KOPT-K1 (cell line): ENCODE results near the gene NR6A1.
"Not testable (repeated sequence)": the region's sequence is repeated elsewhere in the genome, so short reads cannot be mapped to it uniquely, and the experiment has no call there.

ENCODE experiments used
- H3K27ac ChIP-seq: fragments of 200-600 bp; sonication (generic); 2 replicates; pipeline ENCODE4 v1.5.1; 2016; ENCODE audit warnings: antibody characterized with exemption, mild to moderate bottlenecking, low read depth, low read length; ENCODE audit not compliant: poor library complexity, severe bottlenecking
- H3K36me3 ChIP-seq: fragments of 200-600 bp; sonication (generic); 2 replicates; pipeline ENCODE4 v1.5.1; 2017; ENCODE audit warnings: antibody characterized with exemption, mild to moderate bottlenecking, low read length, moderate library complexity; ENCODE audit not compliant: insufficient read depth
- H3K9me3 ChIP-seq: fragments of 200-600 bp; sonication (generic); 2 replicates; pipeline ENCODE4 v1.5.1; 2017; ENCODE audit warnings: antibody characterized with exemption, low read length, mild to moderate bottlenecking; ENCODE audit not compliant: insufficient read depth, poor library complexity, severe bottlenecking

The NR6A1 gene

GRCh38 chr9:124773473-124774128, 2.5 kb upstream of the NR6A1 start:
- Histone ChIP-seq H3K27ac (no peak overlapping the region), H3K36me3 (no peaks in the 10 kb centered on the region), H3K9me3 (no peaks in the 10 kb centered on the region)

GRCh38 chr9:124772877-124773276, 1.8 kb upstream of the NR6A1 start:
- H3K27ac ChIP-seq, H3K36me3 ChIP-seq, H3K9me3 ChIP-seq: not testable (repeated sequence)

- H3K36me3 ChIP-seq = no peaks in the 10 kb centered on the region
- no peaks in the 10 kb centered on the region for H3K9me3 ChIP-seq
- H3K27ac ChIP-seq = peak overlapping the region; percentile 40
Measured at GRCh38 chr9:124771867-124772679, 962 bp upstream of the NR6A1 start.

- Histone ChIP-seq H3K27ac (no peak overlapping the region), H3K9me3 (no peaks in the 10 kb centered on the region), H3K36me3 (no peaks in the 10 kb centered on the region)
Measured at GRCh38 chr9:124770359-124771020, 621 bp downstream of the NR6A1 start.

GRCh38 chr9:124769549-124770358, 1.4 kb downstream of the NR6A1 start:
- no peak overlapping the region for H3K27ac ChIP-seq
- H3K36me3 ChIP-seq = no peaks in the 10 kb centered on the region
- no peaks in the 10 kb centered on the region for H3K9me3 ChIP-seq

GRCh38 chr9:124768750-124769548, 2.2 kb downstream of the NR6A1 start:
- Histone ChIP-seq H3K9me3 (no peaks in the 10 kb centered on the region), H3K27ac (no peak overlapping the region), H3K36me3 (no peaks in the 10 kb centered on the region)

- Histone ChIP-seq H3K27ac (no peak overlapping the region), H3K9me3 (no peaks in the 10 kb centered on the region), H3K36me3 (no peaks in the 10 kb centered on the region)
Measured at GRCh38 chr9:124768334-124768733, 2.8 kb downstream of the NR6A1 start.

GRCh38 chr9:124767821-124768220, 3.3 kb downstream of the NR6A1 start:
- Histone ChIP-seq H3K27ac (no peak overlapping the region), H3K9me3 (no peaks in the 10 kb centered on the region), H3K36me3 (no peaks in the 10 kb centered on the region)

GRCh38 chr9:124766815-124767554, 4.1 kb downstream of the NR6A1 start:
- Histone ChIP-seq H3K9me3 (no peaks in the 10 kb centered on the region), H3K36me3 (no peaks in the 10 kb centered on the region), H3K27ac (no peak overlapping the region)

GRCh38 chr9:124766326-124766725, 4.8 kb downstream of the NR6A1 start:
- Histone ChIP-seq H3K27ac (no peak overlapping the region), H3K9me3 (no peaks in the 10 kb centered on the region)

GRCh38 chr9:124765439-124765835, 5.7 kb downstream of the NR6A1 start:
- H3K36me3 ChIP-seq = no peaks in the 10 kb centered on the region
- H3K27ac ChIP-seq = no peak overlapping the region
- no peaks in the 10 kb centered on the region for H3K9me3 ChIP-seq

More at GRCh38 chr9:124766326-124766725, 4.8 kb downstream of the NR6A1 start:
- H3K36me3 ChIP-seq = no peaks in the 10 kb centered on the region

- no peaks in the 10 kb centered on the region for H3K36me3 ChIP-seq
Measured at GRCh38 chr9:124764774-124765438, 6.2 kb downstream of the NR6A1 start.

GRCh38 chr9:124762633-124763032, 8.5 kb downstream of the NR6A1 start:
- Histone ChIP-seq H3K27ac (no peak overlapping the region), H3K36me3 (no peaks in the 10 kb centered on the region), H3K9me3 (no peaks in the 10 kb centered on the region)

More at GRCh38 chr9:124764774-124765438, 6.2 kb downstream of the NR6A1 start:
- Histone ChIP-seq H3K9me3 (no peaks in the 10 kb centered on the region), H3K27ac (no peak overlapping the region)
